Measurements from ENCODE around the gene CLDN1. TPM values are rescaled to one million over a fixed set of nuclear protein-coding genes. Genes with fewer than 3 reads are reported as not detected.

Gene CLDN1
- total and polyA plus RNA-seq, 2 of the 13 experiments (the other 11 are each of a cell fraction or from before 2014, with no cell fraction given) = 42.7 to 51.6 TPM

GRCh38 chr3:190321789-190322603, at the start of gene CLDN1 (continued):
- TF ChIP-seq ZIK1 (CRISPR knock-in tag; IDR thresholded peaks at IDR 0.05; ENCODE audit: borderline replicate concordance, low read depth) (peak; percentile 59; the same call in 1 of the 2 replicates), ZNF572 (CRISPR knock-in tag; IDR thresholded peaks at IDR 0.05) (no peak), ZNF232 (CRISPR knock-in tag; IDR thresholded peaks at IDR 0.05; ENCODE audit: borderline replicate concordance) (no peak), FOXK2 (IDR thresholded peaks at IDR 0.05) (no peak), KDM3A (CRISPR knock-in tag; IDR thresholded peaks at IDR 0.05; ENCODE audit: low read depth) (peak; percentile 71; the same call in 1 of the 2 replicates), ZNF543 (CRISPR knock-in tag; IDR thresholded peaks at IDR 0.05) (peak; percentile 76; the same call in 1 of the 2 replicates), NPAS2 (CRISPR knock-in tag; IDR thresholded peaks at IDR 0.05; ENCODE audit: borderline replicate concordance) (no peak), ZNF337 (CRISPR knock-in tag; IDR thresholded peaks at IDR 0.05; ENCODE audit: borderline replicate concordance, low read depth) (0 out of 2 replicates have a peak, but pooled peaks have one; percentile 72), ZNF773 (CRISPR knock-in tag; IDR thresholded peaks at IDR 0.05; ENCODE audit: borderline replicate concordance) (no peak), ZNF614 (CRISPR knock-in tag; IDR thresholded peaks at IDR 0.05; ENCODE audit: borderline replicate concordance) (peak; percentile 52; the same call in 1 of the 2 replicates), RBM22 (optimal IDR thresholded peaks at IDR 0.05; ENCODE audit: low read length) (no peak), MAFK (conservative IDR thresholded peaks at IDR 0.05 in 1 of 2, IDR thresholded peaks at IDR 0.05 in 1 of 2; ENCODE audit: low read length in 2 of 2) (no peak), ZNF333 (CRISPR knock-in tag; IDR thresholded peaks at IDR 0.05; ENCODE audit: borderline replicate concordance) (peak; percentile 84; the same call in 1 of the 2 replicates), ZEB1 (IDR thresholded peaks at IDR 0.05; ENCODE audit: insufficient replicate concordance, low read depth) (peak; percentile 25), PLRG1 (conservative IDR thresholded peaks at IDR 0.05) (no peak), SNAI1 (CRISPR knock-in tag; IDR thresholded peaks at IDR 0.05; ENCODE audit: borderline replicate concordance) (peak; percentile 74; the same call in 1 of the 2 replicates), ZNF530 (CRISPR knock-in tag; IDR thresholded peaks at IDR 0.05; ENCODE audit: low read depth) (no peak), ZNF362 (CRISPR knock-in tag; IDR thresholded peaks at IDR 0.05; ENCODE audit: borderline replicate concordance) (peak; percentile 61; the same call in 1 of the 2 replicates), RFXANK (CRISPR knock-in tag; IDR thresholded peaks at IDR 0.05) (0 out of 2 replicates have a peak, but pooled peaks have one; percentile 21), STAG1 (CRISPR knock-in tag; IDR thresholded peaks at IDR 0.05) (peak; percentile 84), TEF (CRISPR knock-in tag; IDR thresholded peaks at IDR 0.05) (no peak), SETDB1 (CRISPR knock-in tag; IDR thresholded peaks at IDR 0.05; ENCODE audit: borderline replicate concordance) (no peak), MBNL3 (CRISPR knock-in tag; conservative IDR thresholded peaks at IDR 0.05) (no peak)
- TF ChIP-seq, protein P1, sequence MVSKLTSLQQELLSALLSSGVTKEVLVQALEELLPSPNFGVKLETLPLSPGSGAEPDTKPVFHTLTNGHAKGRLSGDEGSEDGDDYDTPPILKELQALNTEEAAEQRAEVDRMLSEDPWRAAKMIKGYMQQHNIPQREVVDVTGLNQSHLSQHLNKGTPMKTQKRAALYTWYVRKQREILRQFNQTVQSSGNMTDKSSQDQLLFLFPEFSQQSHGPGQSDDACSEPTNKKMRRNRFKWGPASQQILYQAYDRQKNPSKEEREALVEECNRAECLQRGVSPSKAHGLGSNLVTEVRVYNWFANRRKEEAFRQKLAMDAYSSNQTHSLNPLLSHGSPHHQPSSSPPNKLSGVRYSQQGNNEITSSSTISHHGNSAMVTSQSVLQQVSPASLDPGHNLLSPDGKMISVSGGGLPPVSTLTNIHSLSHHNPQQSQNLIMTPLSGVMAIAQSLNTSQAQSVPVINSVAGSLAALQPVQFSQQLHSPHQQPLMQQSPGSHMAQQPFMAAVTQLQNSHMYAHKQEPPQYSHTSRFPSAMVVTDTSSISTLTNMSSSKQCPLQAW (CRISPR knock-in tag; IDR thresholded peaks at IDR 0.05) = peak; percentile 63; the same call in 1 of the 2 replicates
- TF ChIP-seq, protein P2, sequence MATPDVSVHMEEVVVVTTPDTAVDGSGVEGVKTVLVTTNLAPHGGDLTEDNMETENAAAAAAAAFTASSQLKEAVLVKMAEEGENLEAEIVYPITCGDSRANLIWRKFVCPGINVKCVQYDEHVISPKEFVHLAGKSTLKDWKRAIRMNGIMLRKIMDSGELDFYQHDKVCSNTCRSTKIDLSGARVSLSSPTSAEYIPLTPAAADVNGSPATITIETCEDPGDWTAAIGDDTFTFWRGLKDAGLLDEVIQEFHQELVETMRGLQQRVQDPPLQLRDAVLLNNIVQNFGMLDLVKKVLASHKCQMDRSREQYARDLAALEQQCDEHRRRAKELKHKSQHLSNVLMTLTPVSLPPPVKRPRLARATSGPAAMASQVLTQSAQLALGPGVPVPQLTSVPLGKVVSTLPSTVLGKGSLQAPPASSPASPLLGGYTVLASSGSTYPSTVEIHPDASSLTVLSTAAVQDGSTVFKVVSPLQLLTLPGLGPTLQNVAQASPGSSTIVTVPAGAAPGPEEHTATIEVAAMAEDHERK (CRISPR knock-in tag; IDR thresholded peaks at IDR 0.05; ENCODE audit: low read depth) = no peak
